NAMALWA (cell line): Measurements from ENCODE around the gene RDH16.

ENCODE experiments used
- DNase-seq: peaks from one replicate; pipeline ENCODE4 v3.0.0-alpha.2; 2015; ENCODE audit warnings: low spot score

RDH16 gene

GRCh38 chr12:56957229-56958052, at the start of gene RDH16:
Gene RDH16 (minus strand): TSS chr12:56957608. CDS start chr12:56957462, 146 bp downstream.
- DNase-seq = no peak

GRCh38 chr12:57006809-57007475, 49.5 kb upstream of the RDH16 start:
- DNase-seq = no peak

GRCh38 chr12:57005980-57006808, 48.8 kb upstream of the RDH16 start, which contains the start of gene ZBTB39:
Gene ZBTB39 (minus strand): TSS chr12:57006546. CDS start chr12:57004917, 1,629 bp downstream.
- DNase-seq = peak; percentile 75

- DNase-seq = no peak
These were observed 47.2 kb upstream of the RDH16 start for GRCh38 chr12:57004651-57005050.

GRCh38 chr12:57003395-57003794, 46.0 kb upstream of the RDH16 start:
- no peak for DNase-seq

- peak; percentile 74 for DNase-seq
These were observed 44.1 kb upstream of the RDH16 start for GRCh38 chr12:57001448-57001906.

- no peak for DNase-seq
These were observed 43.0 kb upstream of the RDH16 start for GRCh38 chr12:57000393-57000792.

GRCh38 chr12:56999456-56999855, 42.0 kb upstream of the RDH16 start:
- DNase-seq = no peak

GRCh38 chr12:56998981-56999380, 41.6 kb upstream of the RDH16 start:
- no peak for DNase-seq

GRCh38 chr12:56998316-56998715, 40.9 kb upstream of the RDH16 start:
- no peak for DNase-seq

- no peak for DNase-seq
These were observed 39.6 kb upstream of the RDH16 start for GRCh38 chr12:56996793-56997545.

GRCh38 chr12:56995930-56996496, 38.6 kb upstream of the RDH16 start:
- no peak for DNase-seq

- DNase-seq = no peak
These were observed 38.0 kb upstream of the RDH16 start for GRCh38 chr12:56995201-56995929.

GRCh38 chr12:56994231-56994746, 36.9 kb upstream of the RDH16 start:
- no peak for DNase-seq

GRCh38 chr12:56993346-56993745, 35.9 kb upstream of the RDH16 start:
- no peak for DNase-seq

GRCh38 chr12:56991319-56992246, 34.2 kb upstream of the RDH16 start:
- DNase-seq = no peak

GRCh38 chr12:56990648-56991318, 33.4 kb upstream of the RDH16 start:
- DNase-seq = no peak

GRCh38 chr12:56989861-56990610, 32.6 kb upstream of the RDH16 start:
- DNase-seq = no peak
